Gastrocnemius medialis (tissue), 4 donors: ENCODE data around the gene TCFL5. TPM values are rescaled to one million over a fixed set of nuclear protein-coding genes. Genes with fewer than 3 reads are reported as not detected.

Experiments
- ATAC-seq, 2 donors: fragments of 150-250 bp; one replicate each; pipeline ENCODE4 v1.9.1; 2016
- DNase-seq, 2 donors: peaks; one replicate each; pipeline ENCODE4 v3.0.0-alpha.2; 2019
- H3K27ac ChIP-seq, 4 donors: fragments of 200-600 bp; sonication (generic); 1 replicate in 1 of 4; 2 replicates in 3 of 4; pipeline ENCODE4 v1.5.1; 2016 to 2018; ENCODE audit warnings: mild to moderate bottlenecking in 2 of 4, moderate library complexity in 1 of 4
- H3K27me3 ChIP-seq, 3 donors: fragments of 200-600 bp; sonication (generic) in 2 of 3; 1 replicate in 1 of 3; 2 replicates in 2 of 3; pipeline versions ENCODE4 v1.5.1 to v1.6.0; 2016 to 2019; ENCODE audit warnings: mild to moderate bottlenecking in 1 of 3, moderate library complexity in 1 of 3
- H3K36me3 ChIP-seq, 2 donors: fragments of 200-600 bp; sonication (generic) in 1 of 2; one replicate each; pipeline ENCODE4 v1.5.1; 2017 to 2018
- H3K4me1 ChIP-seq, 2 donors: fragments of 200-600 bp; sonication (generic) in 1 of 2; one replicate each; pipeline ENCODE4 v1.5.1; 2016 to 2017; ENCODE audit warnings: mild to moderate bottlenecking in 2 of 2
- H3K4me3 ChIP-seq, 4 donors: fragments of 200-600 bp; sonication (generic) in 3 of 4; 1 replicate in 1 of 4; 2 replicates in 3 of 4; pipeline ENCODE4 v1.5.1; 2016 to 2019; ENCODE audit warnings: mild to moderate bottlenecking in 2 of 4
- H3K9me3 ChIP-seq, 3 donors: fragments of 200-600 bp; sonication (generic) in 2 of 3; 1 replicate in 1 of 3; 2 replicates in 2 of 3; pipeline ENCODE4 v1.5.1; 2016 to 2019
- POLR2A ChIP-seq, 2 donors: fragments of 450-650 bp; IDR thresholded peaks; one replicate each; pipeline ENCODE4 v1.6.1; 2017; ENCODE audit warnings: antibody characterized with exemption in 2 of 2, mild to moderate bottlenecking in 2 of 2, moderate library complexity in 2 of 2
- in situ Hi-C, 4 donors: fragments of 200-750 bp; cut with MboI; loops; one replicate each; pipeline versions ENCODE4 v1.15.0 to v1.8.0; 2017; ENCODE audit warnings: low sequenced_read_pairs in 4 of 4
- intact Hi-C: fragments of 100-400 bp; cut with DNase I; formaldehyde crosslinking; loops from one replicate; pipeline ENCODE4 v1.15.1; 2023; ENCODE audit warnings: low total_unique reads
- total RNA-seq, 4 donors: library from RNA; depleted of rRNA; stranded (reverse); fragments of >200 nt; gene quantifications; one replicate each; pipeline versions ENCODE4 v1.1.0 to v1.2.3, GENCODE V29; 2016
- TF ChIP-seq, protein P1 (sequence below), 5 experiments: fragments of 450-650 bp in 3 of 5; fragments of 200-600 bp in 2 of 5; sonication (generic) in 2 of 5; IDR thresholded peaks in 4 of 5; conservative IDR thresholded peaks in 1 of 5; 1 replicate in 4 of 5; 2 replicates in 1 of 5; pipeline ENCODE4 v1.5.1; 2016 to 2019; ENCODE audit warnings: antibody characterized with exemption in 5 of 5, mild to moderate bottlenecking in 3 of 5, moderate library complexity in 3 of 5

Gene TCFL5
- total RNA-seq, 4 donors from 2014 or later = 5.3 to 7.3 (median 6.3) TPM

GRCh38 chr20:62806383-62807050, 55.1 kb downstream of the TCFL5 start:
- DNase-seq (no peak), ATAC-seq (no peak)
- peaks cover 0 to 33% of the 10 kb centered on the region in 2 donors for H3K36me3 ChIP-seq
- H3K4me1 ChIP-seq = peaks cover 26 to 45% of the 10 kb centered on the region in 2 donors
- H3K9me3 ChIP-seq = no peaks in the 10 kb centered on the region
- H3K27ac ChIP-seq = peak overlapping the region; percentile 67 to 82 (median 72)
- intact Hi-C loops (loop anchor here (5.0 to 10.0 kb wide), 2 partner anchors 304 to 502 kb away; partner anchors contain the start of gene ADRM1), in situ Hi-C loops (loop anchor here in 3 of 4 donors (5.0 to 10.0 kb wide), 3 partner anchors 132 to 302 kb away; no protein-coding TSS in a partner anchor)
- peak overlapping the region; percentile 63 to 94 (median 76) for H3K4me3 ChIP-seq
- TF ChIP-seq, protein P1, sequence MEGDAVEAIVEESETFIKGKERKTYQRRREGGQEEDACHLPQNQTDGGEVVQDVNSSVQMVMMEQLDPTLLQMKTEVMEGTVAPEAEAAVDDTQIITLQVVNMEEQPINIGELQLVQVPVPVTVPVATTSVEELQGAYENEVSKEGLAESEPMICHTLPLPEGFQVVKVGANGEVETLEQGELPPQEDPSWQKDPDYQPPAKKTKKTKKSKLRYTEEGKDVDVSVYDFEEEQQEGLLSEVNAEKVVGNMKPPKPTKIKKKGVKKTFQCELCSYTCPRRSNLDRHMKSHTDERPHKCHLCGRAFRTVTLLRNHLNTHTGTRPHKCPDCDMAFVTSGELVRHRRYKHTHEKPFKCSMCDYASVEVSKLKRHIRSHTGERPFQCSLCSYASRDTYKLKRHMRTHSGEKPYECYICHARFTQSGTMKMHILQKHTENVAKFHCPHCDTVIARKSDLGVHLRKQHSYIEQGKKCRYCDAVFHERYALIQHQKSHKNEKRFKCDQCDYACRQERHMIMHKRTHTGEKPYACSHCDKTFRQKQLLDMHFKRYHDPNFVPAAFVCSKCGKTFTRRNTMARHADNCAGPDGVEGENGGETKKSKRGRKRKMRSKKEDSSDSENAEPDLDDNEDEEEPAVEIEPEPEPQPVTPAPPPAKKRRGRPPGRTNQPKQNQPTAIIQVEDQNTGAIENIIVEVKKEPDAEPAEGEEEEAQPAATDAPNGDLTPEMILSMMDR (IDR thresholded peaks at IDR 0.05 in 4 of 5, conservative IDR thresholded peaks at IDR 0.05 in 1 of 5) = no peak
- no peaks in the 10 kb centered on the region for H3K27me3 ChIP-seq

DNA sequence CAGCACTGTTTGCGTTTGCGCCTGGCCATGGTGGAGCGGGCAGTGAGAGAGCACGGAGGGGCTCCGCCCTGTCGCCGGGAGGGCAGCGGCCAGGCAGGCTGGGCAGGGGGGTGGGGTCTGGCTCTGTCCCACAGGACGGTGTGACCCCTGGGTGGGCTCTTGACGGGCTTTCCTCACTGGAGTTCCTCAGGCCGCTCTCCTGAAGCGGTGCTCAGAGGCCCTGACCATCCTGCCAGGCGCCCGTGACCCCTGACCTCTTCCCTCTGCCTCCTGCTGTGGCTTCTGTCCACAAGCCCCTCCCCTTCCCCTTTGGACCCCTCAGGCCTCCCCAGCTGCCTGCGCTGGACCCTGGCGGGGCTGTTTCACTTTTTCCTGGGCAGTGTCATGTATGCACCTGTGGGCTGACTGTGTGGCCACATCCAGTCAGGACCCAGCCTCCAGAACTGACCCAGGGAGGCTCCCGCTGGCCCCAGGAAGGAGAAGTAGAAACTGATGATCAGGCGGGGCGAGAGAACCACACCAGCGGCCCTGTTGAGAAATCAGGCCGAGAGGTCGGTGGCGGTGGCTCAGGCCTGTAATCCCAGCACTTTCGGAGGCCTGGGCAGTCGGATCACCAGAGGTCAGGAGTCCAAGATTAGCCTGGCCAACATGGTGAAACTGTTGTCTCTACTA, 55.8 kb downstream of the TCFL5 start:
- peak in 1 of 2 donors; percentile 73 for DNase-seq
- intact Hi-C loops = loop anchor here (5.0 to 10.0 kb wide), 2 partner anchors 304 to 501 kb away; partner anchors contain the start of gene ADRM1
- no peaks in the 10 kb centered on the region for H3K9me3 ChIP-seq
- H3K4me1 ChIP-seq = peaks cover 28 to 52% of the 10 kb centered on the region in 2 donors
- in situ Hi-C loops = loop anchor here in 3 of 4 donors (5.0 to 10.0 kb wide), 3 partner anchors 131 to 301 kb away; no protein-coding TSS in a partner anchor
- TF ChIP-seq, protein P1 (IDR thresholded peaks at IDR 0.05 in 4 of 5, conservative IDR thresholded peaks at IDR 0.05 in 1 of 5) = no peak
- peak in 1 of 2 donors; percentile 37 for TF ChIP-seq POLR2A (IDR thresholded peaks at IDR 0.05)
- H3K4me3 ChIP-seq = peak overlapping the region; percentile 63 to 94 (median 76)
- no peaks in the 10 kb centered on the region for H3K27me3 ChIP-seq
- ATAC-seq = peak in 1 of 2 donors; percentile 35
- peak overlapping the region; percentile 67 to 82 (median 72) for H3K27ac ChIP-seq
- H3K36me3 ChIP-seq = peaks cover 0 to 30% of the 10 kb centered on the region in 2 donors

DNA sequence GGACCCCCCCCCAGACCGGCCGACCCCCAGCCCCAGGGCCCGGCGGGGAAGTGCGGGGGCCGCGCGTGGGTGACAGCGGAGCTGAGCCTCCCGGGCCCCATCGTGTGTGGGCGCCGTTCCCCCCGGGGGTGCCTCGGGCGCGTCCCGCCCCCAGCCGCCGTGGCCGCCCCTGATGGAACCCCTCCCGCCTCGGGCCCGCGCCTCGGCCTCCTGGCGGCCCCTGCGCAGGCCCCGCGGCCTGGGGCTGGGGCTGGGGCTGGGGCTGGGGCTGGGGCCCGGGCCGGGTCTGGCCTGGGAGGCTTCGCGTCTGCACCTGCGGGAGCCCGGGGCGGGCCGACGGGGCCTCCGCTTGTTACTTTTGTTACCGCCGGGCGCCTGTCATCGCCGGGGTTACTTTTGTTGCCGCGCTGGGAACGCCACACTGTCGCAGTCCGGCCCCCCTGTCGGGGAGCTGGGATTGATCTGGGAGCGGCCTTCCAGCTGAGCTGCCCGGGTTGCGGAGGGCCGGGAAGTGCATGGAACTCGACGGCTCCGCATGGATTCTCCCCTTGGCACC, 56.4 kb downstream of the TCFL5 start:
- H3K9me3 ChIP-seq = no peaks in the 10 kb centered on the region
- peak overlapping the region; percentile 63 to 94 (median 76) for H3K4me3 ChIP-seq
- H3K36me3 ChIP-seq = peaks cover 0 to 28% of the 10 kb centered on the region in 2 donors
- ATAC-seq (peak in 1 of 2 donors; percentile 19), DNase-seq (no peak)
- intact Hi-C loops = loop anchor here (5.0 to 10.0 kb wide), 2 partner anchors 303 to 500 kb away; partner anchors contain the start of gene ADRM1
- TF ChIP-seq POLR2A (IDR thresholded peaks at IDR 0.05) = no peak
- TF ChIP-seq, protein P1 (IDR thresholded peaks at IDR 0.05 in 4 of 5, conservative IDR thresholded peaks at IDR 0.05 in 1 of 5) = no peak
- H3K27ac ChIP-seq = peak overlapping the region; percentile 67 to 82 (median 72)
- H3K4me1 ChIP-seq = peaks cover 28 to 56% of the 10 kb centered on the region in 2 donors
- H3K27me3 ChIP-seq = no peaks in the 10 kb centered on the region
- in situ Hi-C loops = loop anchor here in 3 of 4 donors (5.0 to 10.0 kb wide), 3 partner anchors 130 to 300 kb away; no protein-coding TSS in a partner anchor

- intact Hi-C loops = loop anchor here (1.0 to 10.0 kb wide), 3 partner anchors 10 to 500 kb away; partner anchors contain the start of gene ADRM1
- peak; percentile 40 to 49 for ATAC-seq
- DNase-seq = peak in 1 of 2 donors; percentile 49
- H3K9me3 ChIP-seq = no peaks in the 10 kb centered on the region
- TF ChIP-seq, protein P1 (IDR thresholded peaks at IDR 0.05 in 4 of 5, conservative IDR thresholded peaks at IDR 0.05 in 1 of 5) = no peak
- TF ChIP-seq POLR2A (IDR thresholded peaks at IDR 0.05) = peak; percentile 60 to 72
- H3K4me1 ChIP-seq = peaks cover 28 to 56% of the 10 kb centered on the region in 2 donors
- H3K27ac ChIP-seq = peak within 1 kb of the TSS; percentile 67 to 82 (median 72)
- H3K36me3 ChIP-seq = peaks cover 0 to 28% of the 10 kb centered on the region in 2 donors
- in situ Hi-C loops = loop anchor here in 3 of 4 donors (5.0 to 10.0 kb wide), 3 partner anchors 130 to 300 kb away; no protein-coding TSS in a partner anchor
- no peaks in the 10 kb centered on the region for H3K27me3 ChIP-seq
- H3K4me3 ChIP-seq = peak within 1 kb of the TSS; percentile 63 to 94 (median 76)
Observed at GRCh38 chr20:62804627-62805154, 56.9 kb downstream of the TCFL5 start, which contains the start of gene OGFR. OGFR (plus strand) TSS chr20:62804835; CDS start chr20:62804860, 25 bp downstream.
